HL-60 (cell line): ENCODE results near the gene TMEM235.

Experiments
- CTCF ChIP-seq: IDR thresholded peaks from one replicate; pipeline ENCODE4 v1.5.1; 2011; ENCODE audit warnings: low read length, control low read depth, inconsistent platforms; ENCODE audit not compliant: insufficient read depth
- GABPA ChIP-seq: IDR thresholded peaks from 2 replicates; pipeline ENCODE4 v1.6.1; 2012; ENCODE audit warnings: low read depth
- POLR2AphosphoS5 ChIP-seq: IDR thresholded peaks from 2 replicates; pipeline ENCODE4 v1.6.1; 2012; ENCODE audit warnings: low read depth
- REST ChIP-seq: IDR thresholded peaks from 2 replicates; pipeline ENCODE4 v1.6.1; 2012; ENCODE audit warnings: low read depth; ENCODE audit not compliant: insufficient replicate concordance
- SPI1 ChIP-seq: IDR thresholded peaks from 2 replicates; pipeline ENCODE4 v1.6.1; 2012; ENCODE audit warnings: low read depth, mild to moderate bottlenecking, borderline replicate concordance

- TF ChIP-seq CTCF (no peak), POLR2AphosphoS5 (no peak), GABPA (no peak), SPI1 (no peak), REST (no peak)
Observed at GRCh38 chr17:78197147-78197832, 34.1 kb upstream of the TMEM235 start.
